SK-N-SH (cell line): ENCODE data around the gene LCOR. TPM values are rescaled to one million over a fixed set of nuclear protein-coding genes. Genes with fewer than 3 reads are reported as not detected.
"Not testable (repeated sequence)": the region's sequence is repeated elsewhere in the genome, so short reads cannot be mapped to it uniquely, and the experiment has no call there.

ENCODE experiments used
- CTCF ChIA-PET: fragments of 300-600, 350-600 bp; formaldehyde crosslinking; extraction: SDS; loops from one replicate; lab custom pipeline; 2021; lab: Yijun Ruan, JAX
- POLR2A ChIA-PET: fragments of 350-600 bp; sonication (Branson Sonifier 250); formaldehyde crosslinking; extraction: SDS; loops from one replicate; lab custom pipeline; 2020; ENCODE audit warnings: antibody characterized with exemption, inconsistent platforms; lab: Yijun Ruan, JAX
- DNase-seq: peaks from one replicate; pipeline ENCODE4 v3.0.0; 2012
- H2AFZ ChIP-seq: fragments of 200-600 bp; sonication (generic); 2 replicates; pipeline ENCODE4 v1.8.1; 2016; ENCODE audit warnings: antibody characterized with exemption, mild to moderate bottlenecking, low read depth
- H3F3A ChIP-seq: fragments of 200-600 bp; sonication (generic); replicated peaks from 2 replicates; pipeline ENCODE3; 2016; ENCODE audit warnings: antibody characterized with exemption, mild to moderate bottlenecking; ENCODE audit not compliant: insufficient read depth
- H3K27ac ChIP-seq, 2 experiments: fragments of 200-500 bp in 1 of 2; fragments of 200-600 bp in 1 of 2; sonication (Bioruptor generic) in 1 of 2; sonication (generic), shearing (Covaris generic) in 1 of 2; 2 replicates each; pipeline versions ENCODE4 v1.5.1 to v1.6.1; 2014 to 2016; ENCODE audit warnings: low read depth in 2 of 2, inconsistent platforms in 1 of 2, low read length in 1 of 2, mild to moderate bottlenecking in 1 of 2, mixed read lengths in 1 of 2
- H3K27me3 ChIP-seq: fragments of 200-600 bp; sonication (generic), shearing (Covaris generic); 2 replicates; pipeline ENCODE4 v1.6.1; 2016; ENCODE audit warnings: mixed run types; ENCODE audit not compliant: insufficient read depth
- H3K36me3 ChIP-seq, 2 experiments: fragments of 200-500 bp in 1 of 2; fragments of 200-600 bp in 1 of 2; sonication (Bioruptor generic) in 1 of 2; sonication (generic) in 1 of 2; replicated peaks in 1 of 2; 2 replicates each; pipeline versions ENCODE3 to v1.5.1; 2014 to 2016; ENCODE audit warnings: low read length in 1 of 2, mild to moderate bottlenecking in 1 of 2; ENCODE audit not compliant: insufficient read depth in 2 of 2, control insufficient read depth in 1 of 2
- H3K4me1 ChIP-seq, 2 experiments: fragments of 200-500 bp in 1 of 2; fragments of 200-600 bp in 1 of 2; sonication (Bioruptor generic) in 1 of 2; sonication (generic), shearing (Covaris generic) in 1 of 2; 2 replicates each; pipeline versions ENCODE4 v1.5.1 to v1.6.1; 2014 to 2016; ENCODE audit warnings: low read depth in 1 of 2, low read length in 1 of 2, mixed run types in 1 of 2; ENCODE audit not compliant: insufficient read depth in 2 of 2, control insufficient read depth in 1 of 2
- H3K4me2 ChIP-seq: fragments of 200-600 bp; sonication (generic), shearing (Covaris generic); 2 replicates; pipeline ENCODE4 v1.6.1; 2017; ENCODE audit warnings: mixed run types
- H3K4me3 ChIP-seq, 2 experiments: fragments of 200-500 bp in 1 of 2; fragments of 200-600 bp in 1 of 2; sonication (Bioruptor generic) in 1 of 2; sonication (generic), shearing (Covaris generic) in 1 of 2; 2 replicates each; pipeline versions ENCODE4 v1.5.1 to v1.8.1; 2014 to 2016; ENCODE audit warnings: low read depth in 2 of 2, inconsistent platforms in 1 of 2, low read length in 1 of 2, mild to moderate bottlenecking in 1 of 2, mixed read lengths in 1 of 2, moderate library complexity in 1 of 2
- H3K79me2 ChIP-seq: fragments of 200-600 bp; sonication (generic); 2 replicates; pipeline ENCODE4 v1.8.1; 2017; ENCODE audit warnings: mild to moderate bottlenecking; ENCODE audit not compliant: insufficient read depth
- H3K9ac ChIP-seq: fragments of 200-600 bp; sonication (generic); 2 replicates; pipeline ENCODE4 v1.6.1; 2017; ENCODE audit warnings: mixed run types
- H3K9me2 ChIP-seq: fragments of 200-600 bp; sonication (generic); 2 replicates; pipeline ENCODE4 v1.6.1; 2017; ENCODE audit warnings: mixed run types
- H3K9me3 ChIP-seq: fragments of 200-600 bp; sonication (generic); 2 replicates; pipeline ENCODE4 v1.6.1; 2017; ENCODE audit warnings: mixed run types, mild to moderate bottlenecking, moderate library complexity
- H4K20me1 ChIP-seq: fragments of 200-600 bp; sonication (generic); 2 replicates; pipeline ENCODE4 v1.6.1; 2017; ENCODE audit warnings: mild to moderate bottlenecking, mixed run types; ENCODE audit not compliant: insufficient read depth
- CHD2 ChIP-seq: fragments of 150-350 bp; IDR thresholded peaks from 2 replicates; pipeline ENCODE4 v1.6.1; 2018; ENCODE audit warnings: low read length; ENCODE audit not compliant: partially characterized antibody
- ELF1 ChIP-seq: IDR thresholded peaks from 2 replicates; pipeline ENCODE4 v1.4.0; 2012
- FOXM1 ChIP-seq: IDR thresholded peaks from 2 replicates; pipeline ENCODE4 v1.4.0; 2012; ENCODE audit warnings: low read depth, mild to moderate bottlenecking
- GABPA ChIP-seq: IDR thresholded peaks from 2 replicates; pipeline ENCODE4 v1.4.0; 2012; ENCODE audit warnings: low read depth, mild to moderate bottlenecking
- GATA2 ChIP-seq: sonication (generic); formaldehyde crosslinking; IDR thresholded peaks from 2 replicates; pipeline ENCODE4 v1.5.0; 2020; ENCODE audit warnings: mild to moderate bottlenecking, missing genetic modification reagents
- JUND ChIP-seq: IDR thresholded peaks from 2 replicates; pipeline ENCODE4 v1.4.0; 2012
- MEF2A ChIP-seq: IDR thresholded peaks from 2 replicates; pipeline ENCODE4 v1.4.0; 2012; ENCODE audit warnings: low read depth, borderline replicate concordance
- NFIC ChIP-seq: IDR thresholded peaks from 2 replicates; pipeline ENCODE4 v1.4.0; 2012; ENCODE audit warnings: borderline replicate concordance
- POLR2AphosphoS5 ChIP-seq: IDR thresholded peaks from 2 replicates; pipeline ENCODE4 v1.6.1; 2012; ENCODE audit warnings: low read depth, low read length
- RAD21 ChIP-seq: IDR thresholded peaks from 2 replicates; pipeline ENCODE4 v1.6.1; 2012; ENCODE audit warnings: mild to moderate bottlenecking, low read length
- RCOR1 ChIP-seq: fragments of 150-350 bp; IDR thresholded peaks from 2 replicates; pipeline ENCODE4 v1.6.1; 2017; ENCODE audit warnings: antibody characterized with exemption, low read length
- RFX5 ChIP-seq: IDR thresholded peaks from 2 replicates; pipeline ENCODE4 v1.6.1; 2012; ENCODE audit warnings: mild to moderate bottlenecking, improper control_type of control experiment, low read length
- RXRA ChIP-seq: IDR thresholded peaks from 2 replicates; pipeline ENCODE4 v1.4.0; 2012; ENCODE audit warnings: low read depth, mild to moderate bottlenecking, borderline replicate concordance
- TCF12 ChIP-seq: IDR thresholded peaks from 2 replicates; pipeline ENCODE4 v1.4.0; 2012
- WGBS: methylation state at CpG from one replicate; pipeline ENCODE4 v1.1.6; 2017; ENCODE audit warnings: low lambda C conversion rate; 5-methylcytosine and 5-hydroxymethylcytosine counted together
- polyA plus RNA-seq, 3 experiments: library from polyadenylated mRNA; depleted of rRNA; stranded (reverse); fragments of >200 nt; gene quantifications; 2 replicates each; pipeline ENCODE4 v1.2.3, GENCODE V29; 2012
- TF ChIP-seq, protein P1 (sequence below): fragments of 150-350 bp; IDR thresholded peaks from 2 replicates; pipeline ENCODE4 v1.6.1; 2016; ENCODE audit warnings: mild to moderate bottlenecking, low read depth, low read length
- TF ChIP-seq, protein P2 (sequence below): IDR thresholded peaks from 2 replicates; pipeline ENCODE4 v1.6.1; 2012; ENCODE audit warnings: mild to moderate bottlenecking, low read depth, low read length, moderate library complexity
- TF ChIP-seq, protein P3 (sequence below): IDR thresholded peaks from 2 replicates; pipeline ENCODE4; 2012

Gene LCOR
- polyA plus RNA-seq, 1 of the 3 experiments (the other 2 are of a cell fraction) = 1.9 TPM

- Histone ChIP-seq H3K4me3 (no peak overlapping the region), H3K4me1 (peaks cover 0 to 2% of the 10 kb centered on the region in 2 experiments; a peak in 1 of 4 replicates), H4K20me1 (no peaks in the 10 kb centered on the region), H3K27me3 (no peaks in the 10 kb centered on the region), H3K9ac (no peak overlapping the region), H3K27ac (no peak overlapping the region), H2AFZ (no peak overlapping the region), H3K36me3 (no peaks in the 10 kb centered on the region), H3F3A (no peaks in the 10 kb centered on the region), H3K79me2 (no peaks in the 10 kb centered on the region), H3K9me3 (no peaks in the 10 kb centered on the region), H3K9me2 (no peaks in the 10 kb centered on the region), H3K4me2 (no peak overlapping the region)
- CTCF ChIA-PET = interaction anchor here (0.7 to 12.0 kb wide), 8 partner anchors 30 to 521 kb away, joined by 3 to 184 read pairs (median 4); no protein-coding TSS in a partner anchor
- no peak for DNase-seq
- WGBS = 72% methylated on average over 7 of the region's 7 CpGs
- TF ChIP-seq NFIC = no peak
- TF ChIP-seq, protein P1, sequence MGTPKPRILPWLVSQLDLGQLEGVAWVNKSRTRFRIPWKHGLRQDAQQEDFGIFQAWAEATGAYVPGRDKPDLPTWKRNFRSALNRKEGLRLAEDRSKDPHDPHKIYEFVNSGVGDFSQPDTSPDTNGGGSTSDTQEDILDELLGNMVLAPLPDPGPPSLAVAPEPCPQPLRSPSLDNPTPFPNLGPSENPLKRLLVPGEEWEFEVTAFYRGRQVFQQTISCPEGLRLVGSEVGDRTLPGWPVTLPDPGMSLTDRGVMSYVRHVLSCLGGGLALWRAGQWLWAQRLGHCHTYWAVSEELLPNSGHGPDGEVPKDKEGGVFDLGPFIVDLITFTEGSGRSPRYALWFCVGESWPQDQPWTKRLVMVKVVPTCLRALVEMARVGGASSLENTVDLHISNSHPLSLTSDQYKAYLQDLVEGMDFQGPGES = no peak
- no peak for TF ChIP-seq GATA2 (CRISPR knock-in tag)
- TF ChIP-seq MEF2A = no peak
- TF ChIP-seq, protein P2, sequence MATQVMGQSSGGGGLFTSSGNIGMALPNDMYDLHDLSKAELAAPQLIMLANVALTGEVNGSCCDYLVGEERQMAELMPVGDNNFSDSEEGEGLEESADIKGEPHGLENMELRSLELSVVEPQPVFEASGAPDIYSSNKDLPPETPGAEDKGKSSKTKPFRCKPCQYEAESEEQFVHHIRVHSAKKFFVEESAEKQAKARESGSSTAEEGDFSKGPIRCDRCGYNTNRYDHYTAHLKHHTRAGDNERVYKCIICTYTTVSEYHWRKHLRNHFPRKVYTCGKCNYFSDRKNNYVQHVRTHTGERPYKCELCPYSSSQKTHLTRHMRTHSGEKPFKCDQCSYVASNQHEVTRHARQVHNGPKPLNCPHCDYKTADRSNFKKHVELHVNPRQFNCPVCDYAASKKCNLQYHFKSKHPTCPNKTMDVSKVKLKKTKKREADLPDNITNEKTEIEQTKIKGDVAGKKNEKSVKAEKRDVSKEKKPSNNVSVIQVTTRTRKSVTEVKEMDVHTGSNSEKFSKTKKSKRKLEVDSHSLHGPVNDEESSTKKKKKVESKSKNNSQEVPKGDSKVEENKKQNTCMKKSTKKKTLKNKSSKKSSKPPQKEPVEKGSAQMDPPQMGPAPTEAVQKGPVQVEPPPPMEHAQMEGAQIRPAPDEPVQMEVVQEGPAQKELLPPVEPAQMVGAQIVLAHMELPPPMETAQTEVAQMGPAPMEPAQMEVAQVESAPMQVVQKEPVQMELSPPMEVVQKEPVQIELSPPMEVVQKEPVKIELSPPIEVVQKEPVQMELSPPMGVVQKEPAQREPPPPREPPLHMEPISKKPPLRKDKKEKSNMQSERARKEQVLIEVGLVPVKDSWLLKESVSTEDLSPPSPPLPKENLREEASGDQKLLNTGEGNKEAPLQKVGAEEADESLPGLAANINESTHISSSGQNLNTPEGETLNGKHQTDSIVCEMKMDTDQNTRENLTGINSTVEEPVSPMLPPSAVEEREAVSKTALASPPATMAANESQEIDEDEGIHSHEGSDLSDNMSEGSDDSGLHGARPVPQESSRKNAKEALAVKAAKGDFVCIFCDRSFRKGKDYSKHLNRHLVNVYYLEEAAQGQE = no peak
- TF ChIP-seq CHD2 = no peak
- TF ChIP-seq RAD21 = no peak
- TF ChIP-seq ELF1 = no peak
- TF ChIP-seq GABPA = no peak
- no peak for TF ChIP-seq POLR2AphosphoS5
- no peak for TF ChIP-seq RXRA
- no peak for TF ChIP-seq RFX5
- TF ChIP-seq RCOR1 = no peak
- no peak for TF ChIP-seq JUND
- TF ChIP-seq FOXM1 = no peak
- TF ChIP-seq, protein P3, sequence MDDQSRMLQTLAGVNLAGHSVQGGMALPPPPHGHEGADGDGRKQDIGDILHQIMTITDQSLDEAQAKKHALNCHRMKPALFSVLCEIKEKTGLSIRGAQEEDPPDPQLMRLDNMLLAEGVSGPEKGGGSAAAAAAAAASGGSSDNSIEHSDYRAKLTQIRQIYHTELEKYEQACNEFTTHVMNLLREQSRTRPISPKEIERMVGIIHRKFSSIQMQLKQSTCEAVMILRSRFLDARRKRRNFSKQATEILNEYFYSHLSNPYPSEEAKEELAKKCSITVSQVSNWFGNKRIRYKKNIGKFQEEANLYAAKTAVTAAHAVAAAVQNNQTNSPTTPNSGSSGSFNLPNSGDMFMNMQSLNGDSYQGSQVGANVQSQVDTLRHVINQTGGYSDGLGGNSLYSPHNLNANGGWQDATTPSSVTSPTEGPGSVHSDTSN = no peak
- TF ChIP-seq TCF12 = no peak
- POLR2A ChIA-PET = no interaction called here
Measured at GRCh38 chr10:97032624-97033023, 200.5 kb downstream of the LCOR start.

DNA sequence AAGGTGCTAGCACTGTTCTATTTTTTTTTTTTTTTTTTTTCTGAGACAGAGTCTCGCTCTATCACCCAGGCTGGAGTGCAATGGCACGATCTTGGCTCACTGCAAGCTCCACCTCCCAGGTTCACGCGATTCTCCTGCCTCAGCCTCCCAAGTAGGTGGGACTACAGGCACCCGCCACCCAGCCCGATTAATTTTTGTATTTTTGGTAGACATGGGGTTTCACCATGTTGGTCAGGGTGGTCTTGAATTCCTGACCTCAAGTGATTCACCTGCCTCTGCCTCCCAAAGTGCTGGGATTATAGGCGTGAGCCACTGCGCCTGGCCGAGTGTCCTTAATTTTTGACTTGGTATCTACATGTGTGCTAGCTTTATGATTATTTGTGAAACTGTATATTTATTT is 201.7 kb downstream of the LCOR start:
- H3K9ac ChIP-seq, DNase-seq, H3K36me3 ChIP-seq, H3K9me3 ChIP-seq, H2AFZ ChIP-seq, H3K9me2 ChIP-seq, H3K4me1 ChIP-seq, H3K4me3 ChIP-seq, H3F3A ChIP-seq, H4K20me1 ChIP-seq, H3K4me2 ChIP-seq, H3K27me3 ChIP-seq, H3K79me2 ChIP-seq, POLR2A ChIA-PET, H3K27ac ChIP-seq: not testable (repeated sequence)
- WGBS = 88% methylated on average over 9 of the region's 9 CpGs
- CTCF ChIA-PET = interaction anchor here (0.7 to 12.0 kb wide), 7 partner anchors 8 to 483 kb away, joined by 3 to 184 read pairs (median 3); no protein-coding TSS in a partner anchor
